T-helper 1 cell treated with Interleukin-12 subunit alpha and Interleukin-12 subunit beta and Interleukin-4 antibody, amounts not matched to agents 30 μg/mL and 1 μg/mL, for 36 hours (primary cell): ENCODE results near the gene UNC5C.

Experiments
- H3K27ac Mint-ChIP-seq: one replicate; pipeline ENCODE4 v1.8.0; 2021; ENCODE audit warnings: mild to moderate bottlenecking, mixed read lengths
- H3K27me3 Mint-ChIP-seq: one replicate; pipeline ENCODE4 v1.8.0; 2021; ENCODE audit warnings: low read depth, mixed read lengths
- H3K36me3 Mint-ChIP-seq: one replicate; pipeline ENCODE4 v1.8.0; 2021; ENCODE audit warnings: low read depth, mixed read lengths
- H3K4me1 Mint-ChIP-seq: one replicate; pipeline ENCODE4 v1.8.0; 2021; ENCODE audit warnings: low read depth, mixed read lengths
- H3K4me3 Mint-ChIP-seq: one replicate; pipeline ENCODE4 v1.8.0; 2021; ENCODE audit warnings: mild to moderate bottlenecking, moderate library complexity, mixed read lengths
- H3K9me3 Mint-ChIP-seq: one replicate; pipeline ENCODE4 v1.8.0; 2021; ENCODE audit warnings: mixed read lengths

Gene UNC5C

DNA sequence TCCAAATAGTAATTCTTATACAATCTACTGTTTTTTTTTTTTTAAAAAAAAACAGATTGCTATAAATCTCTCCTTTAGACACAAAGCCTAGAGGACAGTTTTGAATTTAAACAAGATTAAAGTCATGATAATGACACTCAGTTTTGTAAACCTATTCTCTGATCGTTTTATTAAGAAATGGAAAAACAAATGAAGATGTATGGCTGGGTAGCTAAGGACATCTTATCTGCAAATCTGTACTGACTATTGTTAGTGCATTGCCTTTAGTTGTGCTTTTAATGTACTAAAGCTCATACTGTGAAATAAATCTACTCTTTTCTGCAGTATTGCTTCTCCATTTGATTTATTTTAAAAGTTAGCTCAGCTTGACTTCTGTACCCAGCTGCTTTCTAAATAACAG lies 155.0 kb downstream of the UNC5C start:
- Mint-ChIP-seq H3K9me3 (no peaks in the 10 kb centered on the region), H3K27ac (no peak overlapping the region), H3K4me3 (no peak overlapping the region), H3K36me3 (no peaks in the 10 kb centered on the region), H3K27me3 (no peaks in the 10 kb centered on the region), H3K4me1 (no peaks in the 10 kb centered on the region)

DNA sequence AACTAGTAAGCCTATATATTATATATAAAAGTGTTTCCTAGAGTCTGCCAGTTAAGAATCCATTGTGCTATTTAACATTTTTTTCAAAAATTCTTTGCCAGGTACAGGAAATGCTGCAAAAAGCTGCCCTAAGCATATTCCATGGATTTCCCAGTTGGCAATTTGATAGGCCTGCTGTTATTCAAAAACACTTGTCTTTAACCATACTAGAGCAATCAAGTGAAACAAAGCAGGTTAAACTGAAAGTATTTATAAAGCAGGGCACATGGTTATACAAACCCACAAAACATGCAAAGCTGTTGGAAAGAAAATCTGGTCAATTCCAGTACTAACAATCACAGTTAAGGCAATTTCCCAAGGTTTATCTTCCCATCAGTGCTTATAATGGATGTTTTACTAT lies 159.9 kb downstream of the UNC5C start:
- no peaks in the 10 kb centered on the region for H3K4me1 Mint-ChIP-seq
- H3K27me3 Mint-ChIP-seq: no peaks in the 10 kb centered on the region
- no peak overlapping the region for H3K4me3 Mint-ChIP-seq
- H3K36me3 Mint-ChIP-seq: no peaks in the 10 kb centered on the region
- H3K27ac Mint-ChIP-seq: no peak overlapping the region
- H3K9me3 Mint-ChIP-seq: no peaks in the 10 kb centered on the region

DNA sequence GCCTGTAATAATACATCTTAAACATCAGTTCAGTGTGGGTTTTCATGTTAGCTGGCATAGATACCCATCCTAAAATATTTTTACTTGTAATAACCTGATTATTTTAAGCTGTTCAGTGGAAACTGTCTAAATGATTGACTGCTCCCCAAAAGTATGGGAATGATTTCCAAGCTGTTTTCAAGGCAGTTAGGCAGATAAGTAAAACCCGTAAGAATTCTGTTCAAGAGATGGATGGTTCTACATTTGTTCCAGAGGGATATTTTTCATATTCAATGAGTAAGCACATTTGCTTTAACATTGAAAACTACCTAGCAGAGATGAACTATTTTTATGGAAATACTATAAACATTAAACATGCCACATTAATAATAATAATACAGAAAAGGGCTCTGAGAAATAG lies 161.1 kb downstream of the UNC5C start:
- Mint-ChIP-seq H3K36me3 (no peaks in the 10 kb centered on the region), H3K4me1 (no peaks in the 10 kb centered on the region), H3K27me3 (no peaks in the 10 kb centered on the region), H3K4me3 (no peak overlapping the region), H3K9me3 (no peaks in the 10 kb centered on the region), H3K27ac (no peak overlapping the region)

DNA sequence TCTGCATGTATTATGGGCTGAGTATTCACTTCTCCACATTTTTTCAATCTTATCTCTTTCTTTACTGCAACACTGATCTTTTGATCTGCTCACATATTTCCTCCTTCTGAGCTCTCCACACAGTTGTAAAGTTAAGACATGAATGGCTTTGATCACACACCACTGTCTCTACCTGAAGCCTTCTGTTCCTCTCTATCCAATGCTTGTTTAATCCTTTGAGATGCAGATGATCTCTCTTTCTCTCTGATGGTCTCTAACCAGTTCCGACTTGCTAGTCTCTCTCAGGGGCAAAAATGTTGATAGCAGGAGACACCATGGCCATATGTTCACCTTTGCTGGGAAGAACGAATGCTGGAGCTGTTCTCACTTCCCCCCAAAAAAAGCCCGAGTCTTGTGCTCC lies 162.4 kb downstream of the UNC5C start:
- H3K36me3 Mint-ChIP-seq: no peaks in the 10 kb centered on the region
- no peaks in the 10 kb centered on the region for H3K9me3 Mint-ChIP-seq
- H3K27ac Mint-ChIP-seq: no peak overlapping the region
- H3K27me3 Mint-ChIP-seq: no peaks in the 10 kb centered on the region
- H3K4me1 Mint-ChIP-seq: no peaks in the 10 kb centered on the region
- H3K4me3 Mint-ChIP-seq: no peak overlapping the region

DNA sequence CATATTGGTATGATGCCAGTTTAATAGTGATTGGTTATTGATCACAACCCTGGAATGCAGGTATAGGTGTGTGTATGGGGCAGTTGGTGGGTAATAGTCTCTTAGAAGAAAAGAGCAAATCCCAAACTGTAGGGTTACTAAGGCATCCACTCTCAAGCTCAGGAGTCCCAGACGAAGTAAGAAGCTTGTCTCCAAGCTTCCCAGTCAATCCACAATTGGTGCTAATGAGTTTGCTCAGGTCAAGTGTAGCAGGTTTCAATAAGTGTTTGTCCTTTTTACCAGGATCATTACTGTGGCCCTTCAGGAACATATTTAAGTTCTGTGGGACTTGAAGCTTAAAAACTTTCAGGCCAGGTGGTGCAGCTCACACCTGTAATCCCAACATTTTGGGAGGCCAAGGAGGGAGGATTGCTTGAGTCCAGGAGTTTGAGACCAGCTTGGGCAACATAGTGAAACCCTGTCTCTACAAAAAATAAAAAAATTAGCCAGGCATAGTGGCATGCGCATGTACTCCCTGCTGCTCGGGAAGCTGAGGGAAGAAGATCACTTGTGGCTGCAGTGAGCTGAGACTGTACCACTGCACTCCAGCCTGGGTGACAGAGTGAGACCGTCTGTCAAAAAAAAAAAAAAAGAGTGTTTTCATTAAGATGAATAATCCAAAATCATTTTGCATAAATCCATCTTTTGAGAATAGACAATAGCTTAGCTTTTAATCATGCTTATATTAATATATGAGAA lies 166.8 kb downstream of the UNC5C start:
- no peaks in the 10 kb centered on the region for H3K9me3 Mint-ChIP-seq
- no peaks in the 10 kb centered on the region for H3K36me3 Mint-ChIP-seq
- H3K4me3 Mint-ChIP-seq: no peak overlapping the region
- no peaks in the 10 kb centered on the region for H3K27me3 Mint-ChIP-seq
- no peak overlapping the region for H3K27ac Mint-ChIP-seq
- no peaks in the 10 kb centered on the region for H3K4me1 Mint-ChIP-seq

DNA sequence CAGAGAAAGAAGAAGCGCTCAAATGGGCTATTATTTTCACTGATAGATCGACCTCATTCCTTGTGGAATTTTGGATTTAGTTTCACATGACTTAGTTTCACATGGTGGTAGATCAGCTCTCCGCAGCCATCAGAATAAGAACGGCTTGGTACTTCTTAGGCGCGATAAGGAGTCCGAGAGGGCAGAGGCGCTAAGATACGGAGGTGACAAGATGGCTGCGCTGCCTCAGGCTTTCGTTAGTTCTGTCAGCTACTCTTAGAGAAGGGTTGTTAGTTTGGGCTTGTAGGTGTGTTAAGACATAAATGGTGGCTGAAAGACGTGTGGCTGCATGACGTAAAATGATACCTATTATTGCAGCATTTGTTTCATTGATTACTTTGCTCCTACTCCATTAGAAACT lies 169.1 kb downstream of the UNC5C start:
- Mint-ChIP-seq H3K36me3 (no peaks in the 10 kb centered on the region), H3K9me3 (no peaks in the 10 kb centered on the region), H3K4me1 (no peaks in the 10 kb centered on the region), H3K27me3 (no peaks in the 10 kb centered on the region), H3K27ac (no peak overlapping the region), H3K4me3 (no peak overlapping the region)

DNA sequence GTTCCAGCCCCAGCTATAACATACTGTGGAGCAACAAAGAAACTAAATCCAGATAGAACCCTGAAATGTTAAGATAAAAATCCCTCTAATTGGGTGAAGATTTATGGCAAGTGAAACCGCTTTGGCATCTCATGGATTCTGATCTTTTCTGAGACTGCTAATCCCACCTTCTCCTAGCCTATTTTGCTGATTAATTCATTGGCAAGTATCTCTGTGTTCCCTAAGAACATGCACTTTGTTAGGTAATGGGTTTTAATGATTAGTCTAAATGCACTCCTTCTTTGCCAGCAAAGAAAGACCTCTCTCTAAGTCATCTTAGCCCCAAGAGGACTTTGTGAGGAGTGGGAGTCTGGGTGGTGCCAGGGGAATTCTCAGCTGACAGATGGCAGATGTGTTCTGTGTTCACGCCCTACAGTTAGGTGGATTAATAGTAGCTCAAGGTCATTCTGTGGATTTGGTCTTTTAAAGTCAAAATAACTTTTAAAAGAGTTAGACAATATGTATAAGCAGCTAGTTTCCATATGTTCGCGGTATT lies 171.3 kb downstream of the UNC5C start:
- no peaks in the 10 kb centered on the region for H3K27me3 Mint-ChIP-seq
- H3K4me3 Mint-ChIP-seq: no peak overlapping the region
- no peak overlapping the region for H3K27ac Mint-ChIP-seq
- no peaks in the 10 kb centered on the region for H3K4me1 Mint-ChIP-seq
- no peaks in the 10 kb centered on the region for H3K9me3 Mint-ChIP-seq
- H3K36me3 Mint-ChIP-seq: no peaks in the 10 kb centered on the region

DNA sequence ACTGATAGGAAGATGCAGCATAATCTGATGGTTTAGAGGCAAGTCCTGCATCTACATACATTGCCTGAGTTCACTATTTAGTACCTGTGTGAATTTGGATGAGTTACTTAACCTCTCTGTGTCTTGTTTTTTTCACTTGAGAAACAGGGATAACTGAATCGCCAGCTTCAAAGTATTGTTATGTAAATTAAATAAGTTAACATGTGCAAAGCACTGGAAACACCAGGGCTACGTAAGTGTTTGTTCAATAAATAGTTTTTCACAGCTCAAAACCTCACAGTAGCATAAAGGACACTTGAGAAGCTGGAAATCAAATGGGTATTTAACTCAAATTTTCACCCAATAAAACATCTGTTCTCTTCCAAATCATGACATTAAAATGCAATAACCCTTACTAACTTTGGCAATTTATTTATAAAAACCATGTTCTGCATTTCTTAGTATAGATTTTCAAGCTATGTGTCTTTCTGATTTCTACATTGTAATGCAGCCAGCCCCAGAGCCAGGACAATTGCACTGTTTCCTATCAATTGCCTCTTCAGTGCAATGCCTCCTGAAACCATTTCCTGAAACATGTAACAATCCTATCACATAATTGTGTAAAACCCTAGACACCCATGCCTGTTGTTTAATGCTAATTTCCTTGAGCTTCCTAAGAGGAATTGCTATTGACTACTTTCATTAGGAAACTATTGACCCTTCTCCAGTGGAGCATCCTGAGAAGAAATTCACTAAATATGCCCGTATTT lies 177.1 kb downstream of the UNC5C start:
- Mint-ChIP-seq H3K27ac (no peak overlapping the region), H3K4me3 (no peak overlapping the region), H3K4me1 (no peaks in the 10 kb centered on the region), H3K27me3 (no peaks in the 10 kb centered on the region), H3K36me3 (no peaks in the 10 kb centered on the region), H3K9me3 (no peaks in the 10 kb centered on the region)

DNA sequence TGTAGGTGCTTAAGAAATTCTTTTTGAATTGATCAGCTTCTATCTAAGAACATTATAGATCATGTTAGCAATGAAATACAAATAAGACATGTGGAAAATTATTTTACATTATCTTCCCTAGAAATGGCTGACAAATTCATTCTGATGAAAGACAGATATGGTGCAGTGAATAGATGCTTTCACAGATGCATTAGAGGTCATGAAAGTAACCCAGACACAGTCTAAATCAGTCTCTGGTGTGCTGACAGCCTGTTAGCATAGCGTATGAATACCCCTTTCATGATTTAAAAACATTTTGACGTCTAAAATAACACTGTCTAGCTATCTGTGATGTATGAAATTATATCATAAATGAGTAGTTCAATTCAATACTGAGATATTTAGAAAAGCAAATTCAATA lies 180.9 kb downstream of the UNC5C start:
- Mint-ChIP-seq H3K27me3 (no peaks in the 10 kb centered on the region), H3K36me3 (no peaks in the 10 kb centered on the region), H3K4me1 (no peaks in the 10 kb centered on the region), H3K9me3 (no peaks in the 10 kb centered on the region), H3K4me3 (no peak overlapping the region), H3K27ac (no peak overlapping the region)

DNA sequence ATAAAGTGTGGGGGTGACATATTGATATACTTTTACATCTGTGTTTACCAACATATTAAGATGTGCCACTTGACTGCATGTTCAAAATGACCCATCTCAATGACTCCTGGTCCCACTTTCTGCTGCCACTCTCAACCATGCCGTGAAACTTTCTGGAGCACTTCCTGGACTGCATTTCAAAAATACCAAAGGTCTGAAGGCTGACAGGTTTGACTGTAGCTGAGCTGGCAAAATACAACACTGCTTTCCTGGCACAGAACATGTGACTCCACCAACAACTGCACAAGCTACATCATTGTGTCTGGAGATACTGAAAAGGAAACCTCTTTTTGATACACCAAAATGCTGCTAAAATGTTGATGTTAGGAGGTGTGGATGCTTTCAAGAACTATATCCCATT lies 184.8 kb downstream of the UNC5C start:
- Mint-ChIP-seq H3K27me3 (no peaks in the 10 kb centered on the region), H3K27ac (no peak overlapping the region), H3K4me1 (no peaks in the 10 kb centered on the region), H3K4me3 (no peak overlapping the region), H3K9me3 (no peaks in the 10 kb centered on the region), H3K36me3 (no peaks in the 10 kb centered on the region)

DNA sequence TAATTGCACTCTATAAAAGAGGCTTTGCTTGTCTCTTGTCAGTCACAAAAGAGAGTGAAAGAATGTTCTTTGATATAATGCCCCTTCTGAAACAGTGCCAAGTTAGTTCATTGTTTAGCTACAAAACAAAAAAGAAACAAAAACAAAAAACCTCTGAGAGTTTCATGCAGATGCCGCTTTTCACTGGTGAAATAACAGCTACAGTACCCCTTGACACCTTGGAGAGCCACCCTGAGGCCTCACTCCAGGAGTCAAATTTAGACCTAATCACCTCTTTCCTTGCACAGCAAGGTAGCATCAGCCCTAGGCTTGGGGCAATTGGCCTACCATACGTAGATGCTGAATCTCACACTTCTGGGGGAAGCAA lies 185.2 kb downstream of the UNC5C start:
- Mint-ChIP-seq H3K4me3 (no peak overlapping the region), H3K9me3 (no peaks in the 10 kb centered on the region), H3K27me3 (no peaks in the 10 kb centered on the region), H3K4me1 (no peaks in the 10 kb centered on the region), H3K27ac (no peak overlapping the region), H3K36me3 (no peaks in the 10 kb centered on the region)

DNA sequence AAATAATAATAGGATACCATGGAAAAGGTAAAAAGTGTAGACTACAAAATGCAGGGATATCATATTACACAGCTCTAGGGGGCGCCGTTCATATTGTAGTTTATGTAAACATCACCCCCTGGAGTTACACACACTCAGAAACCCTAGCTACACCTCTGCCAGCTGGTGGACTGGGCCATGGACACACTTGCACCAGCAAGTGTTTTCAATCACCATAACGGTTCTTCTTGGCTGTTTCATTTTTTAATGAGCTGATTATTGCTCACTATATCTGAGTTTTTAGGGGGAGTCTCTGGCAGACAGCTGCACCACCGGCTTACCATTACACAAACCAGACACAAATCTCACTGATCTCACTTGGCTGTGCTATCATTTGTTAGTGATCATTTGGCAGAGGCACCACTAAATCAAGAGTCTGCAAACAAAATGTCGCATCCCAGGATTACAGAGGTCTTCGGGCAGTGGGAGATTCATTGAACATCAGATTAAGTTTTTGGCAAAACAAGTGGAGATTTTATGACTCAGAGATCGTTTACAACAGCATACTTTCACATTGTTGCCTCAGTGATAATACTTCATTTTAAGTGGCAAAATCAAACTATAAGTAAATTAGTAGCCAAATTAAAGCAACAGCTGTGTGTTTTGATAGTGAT lies 185.7 kb downstream of the UNC5C start:
- Mint-ChIP-seq H3K4me1 (no peaks in the 10 kb centered on the region), H3K27ac (no peak overlapping the region), H3K27me3 (no peaks in the 10 kb centered on the region), H3K9me3 (no peaks in the 10 kb centered on the region), H3K4me3 (no peak overlapping the region), H3K36me3 (no peaks in the 10 kb centered on the region)

DNA sequence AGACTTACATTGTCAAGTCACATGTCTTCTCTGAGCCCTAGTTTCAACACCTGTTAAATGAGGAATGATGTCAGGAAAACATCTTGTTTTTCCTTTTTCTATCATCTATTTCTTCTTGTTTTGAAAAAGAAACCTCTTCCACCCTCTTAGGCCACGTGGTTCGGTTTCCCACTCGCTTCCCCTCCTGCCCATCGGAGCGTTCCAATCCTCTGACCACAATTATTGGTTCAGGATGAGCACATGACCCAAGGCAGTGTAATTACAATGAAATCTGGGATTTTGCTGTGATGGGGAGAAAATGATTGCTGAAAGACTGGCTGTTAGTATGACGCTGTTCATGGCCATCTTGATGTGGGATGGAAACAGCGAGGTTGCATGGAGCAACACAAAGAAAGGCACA lies 186.7 kb downstream of the UNC5C start:
- no peaks in the 10 kb centered on the region for H3K4me1 Mint-ChIP-seq
- H3K27ac Mint-ChIP-seq: no peak overlapping the region
- no peaks in the 10 kb centered on the region for H3K9me3 Mint-ChIP-seq
- no peaks in the 10 kb centered on the region for H3K36me3 Mint-ChIP-seq
- H3K27me3 Mint-ChIP-seq: no peaks in the 10 kb centered on the region
- H3K4me3 Mint-ChIP-seq: no peak overlapping the region

DNA sequence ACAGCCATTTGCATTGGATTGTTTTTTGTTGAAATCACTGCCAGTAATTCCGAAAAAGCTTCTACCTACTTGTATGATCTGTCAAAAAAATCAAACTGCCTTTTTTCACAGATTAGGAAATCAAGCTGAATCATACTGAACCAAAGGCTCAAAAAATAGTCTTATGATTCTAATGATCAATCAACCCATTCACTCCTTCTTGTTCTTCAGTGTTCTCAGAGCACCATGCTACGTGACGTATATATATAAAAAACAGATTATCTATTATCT lies 187.1 kb downstream of the UNC5C start:
- no peaks in the 10 kb centered on the region for H3K27me3 Mint-ChIP-seq
- H3K36me3 Mint-ChIP-seq: no peaks in the 10 kb centered on the region
- no peak overlapping the region for H3K4me3 Mint-ChIP-seq
- no peaks in the 10 kb centered on the region for H3K9me3 Mint-ChIP-seq
- no peak overlapping the region for H3K27ac Mint-ChIP-seq
- no peaks in the 10 kb centered on the region for H3K4me1 Mint-ChIP-seq
